IPS-18c (cell line): Measurements from ENCODE around the gene MRAS.

Experiments
- H3K4me3 ChIP-seq: 2 replicates; pipeline ENCODE4 v1.7.0; 2013; ENCODE audit warnings: low read depth, mild to moderate bottlenecking, low read length, moderate library complexity; ENCODE audit not compliant: insufficient read depth
- H3K9me3 ChIP-seq: one replicate; pipeline ENCODE4 v1.6.1; 2013; ENCODE audit warnings: mild to moderate bottlenecking, low read length, moderate library complexity; ENCODE audit not compliant: control insufficient read depth, insufficient read depth

The MRAS gene

GRCh38 chr3:138347960-138348753, at the start of gene MRAS:
Gene MRAS (plus strand): TSS chr3:138348579. CDS start chr3:138372884, 24,305 bp downstream.
- Histone ChIP-seq H3K4me3 (peak within 1 kb of the TSS; percentile 71), H3K9me3 (no peaks in the 10 kb centered on the region)

- no peaks in the 10 kb centered on the region for H3K9me3 ChIP-seq
Measured at GRCh38 chr3:138300647-138301046, 47.7 kb upstream of the MRAS start.

GRCh38 chr3:138303474-138303873, 44.9 kb upstream of the MRAS start:
- no peaks in the 10 kb centered on the region for H3K9me3 ChIP-seq

More at GRCh38 chr3:138300647-138301046, 47.7 kb upstream of the MRAS start:
- H3K4me3 ChIP-seq = no peak overlapping the region

GRCh38 chr3:138307899-138308298, 40.5 kb upstream of the MRAS start:
- Histone ChIP-seq H3K9me3 (no peaks in the 10 kb centered on the region), H3K4me3 (no peak overlapping the region)

More at GRCh38 chr3:138303474-138303873, 44.9 kb upstream of the MRAS start:
- no peak overlapping the region for H3K4me3 ChIP-seq

GRCh38 chr3:138308783-138309182, 39.6 kb upstream of the MRAS start:
- Histone ChIP-seq H3K4me3 (no peak overlapping the region), H3K9me3 (no peaks in the 10 kb centered on the region)

- Histone ChIP-seq H3K9me3 (no peaks in the 10 kb centered on the region), H3K4me3 (no peak overlapping the region)
Measured at GRCh38 chr3:138310494-138310893, 37.9 kb upstream of the MRAS start.

GRCh38 chr3:138314751-138315150, 33.6 kb upstream of the MRAS start:
- H3K4me3 ChIP-seq = no peak overlapping the region

GRCh38 chr3:138317687-138318086, 30.7 kb upstream of the MRAS start:
- no peak overlapping the region for H3K4me3 ChIP-seq

More at GRCh38 chr3:138314751-138315150, 33.6 kb upstream of the MRAS start:
- no peaks in the 10 kb centered on the region for H3K9me3 ChIP-seq

GRCh38 chr3:138323971-138324370, 24.4 kb upstream of the MRAS start:
- H3K4me3 ChIP-seq = no peak overlapping the region
- H3K9me3 ChIP-seq = no peaks in the 10 kb centered on the region

More at GRCh38 chr3:138317687-138318086, 30.7 kb upstream of the MRAS start:
- no peaks in the 10 kb centered on the region for H3K9me3 ChIP-seq

GRCh38 chr3:138325990-138326389, 22.4 kb upstream of the MRAS start:
- H3K9me3 ChIP-seq = no peaks in the 10 kb centered on the region
- no peak overlapping the region for H3K4me3 ChIP-seq

- Histone ChIP-seq H3K9me3 (no peaks in the 10 kb centered on the region), H3K4me3 (no peak overlapping the region)
Measured at GRCh38 chr3:138326866-138327595, 21.3 kb upstream of the MRAS start.

GRCh38 chr3:138327831-138328230, 20.5 kb upstream of the MRAS start:
- no peaks in the 10 kb centered on the region for H3K9me3 ChIP-seq
- no peak overlapping the region for H3K4me3 ChIP-seq

- Histone ChIP-seq H3K9me3 (no peaks in the 10 kb centered on the region), H3K4me3 (no peak overlapping the region)
Measured at GRCh38 chr3:138328341-138328740, 20.0 kb upstream of the MRAS start.

- peak within 1 kb of the TSS; percentile 73 for H3K4me3 ChIP-seq
- no peaks in the 10 kb centered on the region for H3K9me3 ChIP-seq
Measured at GRCh38 chr3:138329127-138329983, 19.0 kb upstream of the MRAS start, which contains the start of gene NME9. Gene NME9 (minus strand): TSS chr3:138329851. CDS start chr3:138329335, 516 bp downstream.

- H3K9me3 ChIP-seq = no peaks in the 10 kb centered on the region
- peak overlapping the region; percentile 38; the same call in 1 of the 2 replicates for H3K4me3 ChIP-seq
Measured at GRCh38 chr3:138329984-138330293, 18.4 kb upstream of the MRAS start.

- Histone ChIP-seq H3K9me3 (no peaks in the 10 kb centered on the region), H3K4me3 (no peak overlapping the region)
Measured at GRCh38 chr3:138331143-138331894, 17.1 kb upstream of the MRAS start.
